Fibroblast of lung (primary cell): ENCODE results near the gene SCN8A.

Experiments
- CTCF ChIP-seq, 2 donors: IDR thresholded peaks in 1 of 2; conservative IDR thresholded peaks in 1 of 2; 1 replicate in 1 of 2; 2 replicates in 1 of 2; pipeline ENCODE4 v1.5.1; 2011 to 2012; ENCODE audit warnings: low read length in 2 of 2, control low read depth in 1 of 2, inconsistent platforms in 1 of 2, low read depth in 1 of 2, mild to moderate bottlenecking in 1 of 2
- EZH2 ChIP-seq: IDR thresholded peaks from 2 replicates; pipeline ENCODE4 v1.5.1; 2012; ENCODE audit warnings: low read length, control low read depth, mild to moderate bottlenecking; ENCODE audit errors: missing control alignments

GRCh38 chr12:51630256-51630880, 39.3 kb downstream of the SCN8A start:
- TF ChIP-seq CTCF (conservative IDR thresholded peaks at IDR 0.05 in 1 of 2, IDR thresholded peaks at IDR 0.05 in 1 of 2; ENCODE audit: low read depth in 1 of 2, low read length in 2 of 2) (no peak), EZH2 (no peak)
